K562 (cell line): Measurements from ENCODE around the gene PRR29. TPM values are rescaled to one million over a fixed set of nuclear protein-coding genes. Genes with fewer than 3 reads are reported as not detected.

Experiments used
- ATAC-seq: fragments of 200-7000 bp; cut with Tn5 transposase; 3 replicates; pipeline ENCODE4 v1.9.1; 2020; ENCODE audit warnings: moderate library complexity
- BruUV-seq: library from RNA; stranded (reverse); fragments of 400-500 nt; replicated peaks from 2 replicates; lab custom pipeline; 2021; lab: Mats Ljungman, UMichigan
- CTCF ChIA-PET: fragments of 300-600 bp; formaldehyde crosslinking; extraction: SDS; loops from one replicate; lab custom pipeline; 2021; ENCODE audit warnings: low intra/inter-chr PET ratio; lab: Yijun Ruan, JAX
- POLR2A ChIA-PET: fragments of 300-600, 350-650 bp; sonication (Branson Sonifier 250); formaldehyde crosslinking; extraction: SDS; loops from one replicate; lab custom pipeline; 2021; ENCODE audit warnings: antibody characterized with exemption, inconsistent platforms; lab: Yijun Ruan, JAX
- DNase-seq, 4 experiments: peaks; one replicate each; pipeline versions ENCODE4 v3.0.0 to v3.0.0-alpha.2; 2011 to 2018; ENCODE audit warnings: low spot score in 3 of 4, mixed read lengths in 3 of 4; ENCODE audit errors: extremely low read depth in 1 of 4
- FAIRE-seq: peaks from 2 replicates; lab custom pipeline; 2011; peaks lifted over from hg19 to GRCh38; lab: Jason Lieb, UNC
- H2AFZ ChIP-seq: 2 replicates; pipeline ENCODE4 v1.6.0; 2011; ENCODE audit warnings: low read depth, low read length, control low read depth, inconsistent platforms
- H3K27ac ChIP-seq: fragments of 200-600 bp; 3 replicates; pipeline ENCODE4 v1.8.0; 2011; ENCODE audit warnings: low read depth, mild to moderate bottlenecking, control low read depth, inconsistent platforms, low read length, moderate library complexity, mixed read lengths; ENCODE audit errors: extremely low read depth
- H3K27me3 ChIP-seq, 2 experiments: fragments of 300-600 bp in 1 of 2; 2 replicates in 1 of 2; 3 replicates in 1 of 2; pipeline versions ENCODE4 v1.6.0 to v1.8.0; 2011; ENCODE audit warnings: inconsistent platforms in 2 of 2, low read length in 2 of 2, mild to moderate bottlenecking in 1 of 2, mixed read lengths in 1 of 2, moderate library complexity in 1 of 2; ENCODE audit not compliant: control insufficient read depth in 2 of 2, insufficient read depth in 2 of 2
- H3K36me3 ChIP-seq: fragments of 300-600 bp; 3 replicates; pipeline ENCODE4 v1.8.0; 2011; ENCODE audit warnings: mild to moderate bottlenecking, low read length, inconsistent platforms; ENCODE audit not compliant: control insufficient read depth, insufficient read depth
- H3K4me1 ChIP-seq, 2 experiments: fragments of 200-600 bp in 1 of 2; replicated peaks in 1 of 2; 2 replicates in 1 of 2; 3 replicates in 1 of 2; pipeline versions ENCODE4 v1.5.1 to v1.8.0; 2011; ENCODE audit warnings: inconsistent platforms in 2 of 2, low read length in 2 of 2, mild to moderate bottlenecking in 1 of 2, mixed read lengths in 1 of 2, moderate library complexity in 1 of 2; ENCODE audit not compliant: control insufficient read depth in 2 of 2, insufficient read depth in 2 of 2
- H3K4me2 ChIP-seq: 2 replicates; pipeline ENCODE4 v1.6.1; 2011; ENCODE audit warnings: low read length, control low read depth, inconsistent platforms, mixed read lengths; ENCODE audit not compliant: insufficient read depth
- H3K4me3 ChIP-seq: fragments of 200-600 bp; sonication (generic), shearing (Covaris generic); 2 replicates; pipeline ENCODE4 v1.5.1; 2016; ENCODE audit warnings: control low read depth, inconsistent platforms
- H3K79me2 ChIP-seq: fragments of 200-600 bp; 3 replicates; pipeline ENCODE4 v1.8.0; 2011; ENCODE audit warnings: low read length, inconsistent platforms; ENCODE audit not compliant: control insufficient read depth, insufficient read depth
- H3K9ac ChIP-seq, 2 experiments: 2 replicates each; pipeline versions ENCODE4 v1.6.0 to v1.6.1; 2011; ENCODE audit warnings: low read depth in 2 of 2, low read length in 2 of 2, control low read depth in 1 of 2, inconsistent platforms in 1 of 2, mild to moderate bottlenecking in 1 of 2, mixed read lengths in 1 of 2; ENCODE audit not compliant: insufficient read depth in 1 of 2
- H3K9me1 ChIP-seq: one replicate; pipeline ENCODE4 v1.6.0; 2011; ENCODE audit warnings: inconsistent platforms, mild to moderate bottlenecking, low read length, moderate library complexity; ENCODE audit not compliant: control insufficient read depth, insufficient read depth
- H3K9me3 ChIP-seq: replicated peaks from 2 replicates; pipeline ENCODE4 v1.5.1; 2011; ENCODE audit warnings: low read depth, low read length, inconsistent platforms; ENCODE audit not compliant: control insufficient read depth, insufficient read depth
- H4K20me1 ChIP-seq: replicated peaks from 2 replicates; pipeline ENCODE4 v1.6.1; 2011; ENCODE audit warnings: low read length, inconsistent platforms, mixed read lengths; ENCODE audit not compliant: control insufficient read depth, insufficient read depth
- CBFA2T2 ChIP-seq: fragments of 450-650 bp; conservative IDR thresholded peaks from 2 replicates; pipeline ENCODE4 v1.6.1; 2017; ENCODE audit warnings: mild to moderate bottlenecking
- POLR2G ChIP-seq: fragments of 200-400 bp; formaldehyde crosslinking; IDR thresholded peaks from 2 replicates; pipeline ENCODE4 v1.6.1; 2017; ENCODE audit warnings: low read depth, mild to moderate bottlenecking, antibody characterized with exemption, low read length, moderate library complexity
- RHOXF2B ChIP-seq: fragments of 250-450 bp; sonication (Bioruptor Pico); conservative IDR thresholded peaks from 2 replicates; pipeline ENCODE4 v1.5.1; 2021
- SRF ChIP-seq, 2 experiments: fragments of 250-450, 450-650 bp in 1 of 2; sonication (Bioruptor Pico) in 1 of 2; sonication (generic) in 1 of 2; formaldehyde crosslinking; IDR thresholded peaks; 2 replicates each; pipeline versions ENCODE4 v1.5.0 to v1.5.1; 2020 to 2022; ENCODE audit warnings: mild to moderate bottlenecking in 1 of 2, missing genetic modification reagents in 1 of 2
- WGBS: fragments of 100-300 bp; shearing (Covaris generic); methylation state at CpG from one replicate; pipeline ENCODE4 v1.1.6; 2016; ENCODE audit warnings: low coverage, mixed read lengths; ENCODE audit not compliant: insufficient coverage; ENCODE audit errors: missing lambda C conversion rate; 5-methylcytosine and 5-hydroxymethylcytosine counted together
- in situ Hi-C: fragments of 300-500 bp; cut with MboI; formaldehyde crosslinking; loops from 4 replicates; pipeline ENCODE4 v1.15.0; 2018; ENCODE audit warnings: inconsistent platforms, mixed read lengths
- intact Hi-C: fragments of 100-400 bp; cut with micrococcal nuclease; formaldehyde crosslinking; loops from 2 replicates; pipeline ENCODE4 v1.14.2; 2022
- polyA plus RNA-seq, 8 experiments: library from polyadenylated mRNA; depleted of rRNA in 4 of 8; stranded (reverse) in 5 of 8; unstranded in 3 of 8; fragments of >200 nt; fragmentation: Nextera tagmentation in 2 of 8; fragmentation: Illumina TruSeq in 1 of 8; extraction: Ambion mirVana in 2 of 8; extraction: Trizol in 1 of 8; gene quantifications; 2 replicates each; pipeline versions ENCODE4 v1.2.1 to v1.2.3, GENCODE V29; 2011 to 2014; ENCODE audit warnings: inconsistent platforms in 1 of 8, missing spikeins in 1 of 8
- total RNA-seq, 7 experiments: library from RNA; depleted of rRNA in 6 of 7; stranded (reverse); fragments of >200 nt in 6 of 7; fragmentation: Illumina TruSeq in 2 of 7; extraction: Trizol in 2 of 7; gene quantifications; 2 replicates each; pipeline versions ENCODE4 v1.2.1 to v1.2.3, GENCODE V29; 2011 to 2021; ENCODE audit warnings: low replicate concordance in 1 of 7
- TF ChIP-seq, protein P1 (sequence below), 3 experiments: IDR thresholded peaks in 2 of 3; conservative IDR thresholded peaks in 1 of 3; 2 replicates each; pipeline ENCODE4 v1.5.1; 2011 to 2012; ENCODE audit warnings: low read length in 3 of 3, mild to moderate bottlenecking in 3 of 3, control low read depth in 2 of 3, improper control_type of control experiment in 1 of 3, inconsistent platforms in 1 of 3, low read depth in 1 of 3, mixed read lengths in 1 of 3, moderate library complexity in 1 of 3; ENCODE audit not compliant: insufficient read depth in 2 of 3
- TF ChIP-seq, protein P2 (sequence below): fragments of 250-450 bp; sonication (Bioruptor Pico); IDR thresholded peaks from 2 replicates; pipeline ENCODE4 v1.5.0; 2021

Gene PRR29
- total and polyA plus RNA-seq, 9 of the 15 experiments (the other 6 are each of a cell fraction or from before 2014, with no cell fraction given), result 0.08 to 0.58 (median 0.15) TPM; not detected in 5

DNA sequence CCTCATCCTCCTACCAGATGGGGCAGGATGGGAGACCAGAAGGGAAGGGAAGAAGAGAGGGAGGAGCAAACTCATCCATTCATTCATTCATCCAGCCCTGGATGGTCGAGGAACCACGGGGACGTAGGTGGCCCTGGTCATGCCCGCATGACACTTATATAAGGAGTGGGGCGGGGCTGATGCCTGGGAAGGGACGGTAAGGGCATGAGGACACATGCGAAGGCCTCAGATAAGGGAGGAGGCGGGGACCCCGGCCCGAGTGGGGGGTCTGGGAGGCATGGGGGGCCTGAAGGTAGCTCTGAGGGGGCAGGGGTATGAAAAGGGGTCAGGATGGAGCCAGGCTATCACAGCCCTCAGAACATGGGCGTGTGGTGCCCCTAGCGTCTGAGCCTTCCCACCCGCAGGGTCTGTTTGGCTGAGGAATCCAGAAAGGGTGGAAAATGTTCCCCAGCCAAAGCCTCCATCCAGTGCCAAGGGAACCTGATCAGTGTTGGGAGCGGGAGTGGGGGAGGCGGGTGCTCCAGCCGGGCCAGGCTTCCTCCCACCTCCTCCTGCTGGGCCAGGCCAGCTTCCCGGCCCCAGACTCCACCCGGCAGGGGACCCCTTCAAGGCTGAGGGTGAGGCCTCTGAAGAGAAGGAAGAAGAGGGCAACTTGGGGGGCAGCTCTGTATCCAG, 48.4 kb upstream of the PRR29 start:
- intact Hi-C loops, result loop anchor here (5.0 to 10.0 kb wide), 2 partner anchors 43 to 75 kb away; partner anchors contain the start of gene ICAM2
- no peak for ATAC-seq
- no peak overlapping the region for H3K4me2 ChIP-seq

More for the DNA sequence above, 48.4 kb upstream of the PRR29 start:
- no peak for DNase-seq
- Histone ChIP-seq H2AFZ (no peak overlapping the region), H3K79me2 (no peaks in the 10 kb centered on the region), H3K27ac (no peak overlapping the region), H3K9me1 (no peaks in the 10 kb centered on the region), H3K9ac (no peak overlapping the region), H4K20me1 (peaks cover 8% of the 10 kb centered on the region; the same call in 1 of the 2 replicates), H3K4me1 (peaks cover 3 to 22% of the 10 kb centered on the region in 2 experiments; a peak in 2 of 5 replicates), H3K36me3 (no peaks in the 10 kb centered on the region), H3K27me3 (peaks cover 16 to 55% of the 10 kb centered on the region in 2 experiments; a peak in 4 of 5 replicates), H3K9me3 (no peaks in the 10 kb centered on the region)
- POLR2A ChIA-PET, result no interaction called here
- no TSS peak for BruUV-seq
- no peak for FAIRE-seq
- CTCF ChIA-PET, result no interaction called here
- peak; percentile 27; the same call in 1 of the 2 replicates for TF ChIP-seq POLR2G
- TF ChIP-seq, protein P1, sequence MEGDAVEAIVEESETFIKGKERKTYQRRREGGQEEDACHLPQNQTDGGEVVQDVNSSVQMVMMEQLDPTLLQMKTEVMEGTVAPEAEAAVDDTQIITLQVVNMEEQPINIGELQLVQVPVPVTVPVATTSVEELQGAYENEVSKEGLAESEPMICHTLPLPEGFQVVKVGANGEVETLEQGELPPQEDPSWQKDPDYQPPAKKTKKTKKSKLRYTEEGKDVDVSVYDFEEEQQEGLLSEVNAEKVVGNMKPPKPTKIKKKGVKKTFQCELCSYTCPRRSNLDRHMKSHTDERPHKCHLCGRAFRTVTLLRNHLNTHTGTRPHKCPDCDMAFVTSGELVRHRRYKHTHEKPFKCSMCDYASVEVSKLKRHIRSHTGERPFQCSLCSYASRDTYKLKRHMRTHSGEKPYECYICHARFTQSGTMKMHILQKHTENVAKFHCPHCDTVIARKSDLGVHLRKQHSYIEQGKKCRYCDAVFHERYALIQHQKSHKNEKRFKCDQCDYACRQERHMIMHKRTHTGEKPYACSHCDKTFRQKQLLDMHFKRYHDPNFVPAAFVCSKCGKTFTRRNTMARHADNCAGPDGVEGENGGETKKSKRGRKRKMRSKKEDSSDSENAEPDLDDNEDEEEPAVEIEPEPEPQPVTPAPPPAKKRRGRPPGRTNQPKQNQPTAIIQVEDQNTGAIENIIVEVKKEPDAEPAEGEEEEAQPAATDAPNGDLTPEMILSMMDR (IDR thresholded peaks at IDR 0.05 in 2 of 3, conservative IDR thresholded peaks at IDR 0.05 in 1 of 3; ENCODE audit: insufficient read depth in 2 of 3, low read depth in 1 of 3, low read length in 3 of 3), result 0 out of 6 replicates have a peak, but pooled peaks of 1 of the 3 experiments have one; percentile 15
- no peak for TF ChIP-seq SRF (CRISPR knock-in tag; IDR thresholded peaks at IDR 0.05)
- TF ChIP-seq, protein P2, sequence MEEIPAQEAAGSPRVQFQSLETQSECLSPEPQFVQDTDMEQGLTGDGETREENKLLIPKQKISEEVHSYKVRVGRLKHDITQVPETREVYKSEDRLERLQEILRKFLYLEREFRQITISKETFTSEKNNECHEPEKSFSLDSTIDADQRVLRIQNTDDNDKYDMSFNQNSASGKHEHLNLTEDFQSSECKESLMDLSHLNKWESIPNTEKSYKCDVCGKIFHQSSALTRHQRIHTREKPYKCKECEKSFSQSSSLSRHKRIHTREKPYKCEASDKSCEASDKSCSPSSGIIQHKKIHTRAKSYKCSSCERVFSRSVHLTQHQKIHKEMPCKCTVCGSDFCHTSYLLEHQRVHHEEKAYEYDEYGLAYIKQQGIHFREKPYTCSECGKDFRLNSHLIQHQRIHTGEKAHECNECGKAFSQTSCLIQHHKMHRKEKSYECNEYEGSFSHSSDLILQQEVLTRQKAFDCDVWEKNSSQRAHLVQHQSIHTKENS (CRISPR knock-in tag), result no peak
- TF ChIP-seq CBFA2T2, result no peak
- no peak for TF ChIP-seq RHOXF2B (CRISPR knock-in tag)
- TF ChIP-seq, all 486 proteins: peak for 2
- WGBS, result 6% methylated on average over 14 of the region's 18 CpGs
- no peak overlapping the region for H3K4me3 ChIP-seq
- in situ Hi-C loops, result no loop called here
